HepG2 (cell line): ENCODE measurements around the gene SLIT3. TPM values are rescaled to one million over a fixed set of nuclear protein-coding genes. Genes with fewer than 3 reads are reported as not detected.

Experiments
- ATAC-seq: fragments of 200-7000 bp; cut with Tn5 transposase; 3 replicates; pipeline ENCODE4 v1.9.1; 2020; ENCODE audit warnings: mild to moderate bottlenecking, moderate library complexity
- BruUV-seq: library from RNA; stranded (reverse); fragments of 400-500 nt; replicated peaks from 2 replicates; lab custom pipeline; 2021; lab: Mats Ljungman, UMichigan
- CTCF ChIA-PET: fragments of 300-600 bp; formaldehyde crosslinking; extraction: SDS; loops from one replicate; lab custom pipeline; 2021; ENCODE audit warnings: low total read pairs, inconsistent platforms, low intra/inter-chr PET ratio; lab: Yijun Ruan, JAX
- POLR2A ChIA-PET: fragments of 350-600 bp; sonication (Branson Sonifier 250); formaldehyde crosslinking; loops from one replicate; lab custom pipeline; 2020; ENCODE audit warnings: antibody characterized with exemption, inconsistent platforms; lab: Yijun Ruan, JAX
- DNase-seq: peaks from one replicate; pipeline ENCODE4 v3.0.0-alpha.2; 2015; ENCODE audit warnings: low spot score
- FAIRE-seq: peaks from 3 replicates; lab custom pipeline; 2011; peaks lifted over from hg19 to GRCh38; lab: Jason Lieb, UNC
- H2AFZ ChIP-seq: one replicate; pipeline ENCODE4 v1.6.1; 2011; ENCODE audit warnings: low read length, inconsistent platforms
- H3K27ac ChIP-seq: fragments of 300-600 bp; 3 replicates; pipeline ENCODE4 v1.8.0; 2011; ENCODE audit warnings: mixed run types, mild to moderate bottlenecking, mixed read lengths, low read length, inconsistent platforms; ENCODE audit not compliant: insufficient read depth; ENCODE audit errors: extremely low read length
- H3K27me3 ChIP-seq, 2 experiments: fragments of 200-600 bp in 1 of 2; 2 replicates in 1 of 2; 3 replicates in 1 of 2; pipeline versions ENCODE4 v1.6.0 to v1.8.0; 2011; ENCODE audit warnings: low read length in 2 of 2, mild to moderate bottlenecking in 2 of 2, moderate library complexity in 2 of 2, inconsistent platforms in 1 of 2; ENCODE audit not compliant: insufficient read depth in 2 of 2, control insufficient read depth in 1 of 2
- H3K36me3 ChIP-seq, 2 experiments: fragments of 200-600 bp in 1 of 2; replicated peaks in 1 of 2; 2 replicates in 1 of 2; 3 replicates in 1 of 2; pipeline versions ENCODE4 v1.5.1 to v1.8.0; 2011; ENCODE audit warnings: low read length in 2 of 2, inconsistent platforms in 1 of 2; ENCODE audit not compliant: insufficient read depth in 2 of 2, control insufficient read depth in 1 of 2
- H3K4me1 ChIP-seq: 2 replicates; pipeline ENCODE4 v1.5.1; 2012; ENCODE audit warnings: low read length, inconsistent platforms; ENCODE audit not compliant: insufficient read depth
- H3K4me2 ChIP-seq: 2 replicates; pipeline ENCODE4 v1.6.0; 2011; ENCODE audit warnings: low read depth, low read length, inconsistent platforms
- H3K4me3 ChIP-seq, 3 experiments: fragments of 200-600 bp in 1 of 3; sonication (generic), shearing (Covaris generic) in 1 of 3; replicated peaks in 1 of 3; 2 replicates each; pipeline ENCODE4 v1.5.1; 2011 to 2016; ENCODE audit warnings: low read length in 3 of 3, inconsistent platforms in 2 of 3, low read depth in 2 of 3, mild to moderate bottlenecking in 2 of 3, control low read depth in 1 of 3, mixed read lengths in 1 of 3; ENCODE audit not compliant: insufficient read depth in 1 of 3
- H3K79me2 ChIP-seq: one replicate; pipeline ENCODE4 v1.6.1; 2011; ENCODE audit warnings: low read length, inconsistent platforms; ENCODE audit not compliant: insufficient read depth
- H3K9ac ChIP-seq: 2 replicates; pipeline ENCODE4 v1.6.0; 2011; ENCODE audit warnings: mild to moderate bottlenecking, low read depth, low read length, inconsistent platforms; ENCODE audit not compliant: insufficient read depth
- H3K9me3 ChIP-seq: 2 replicates; pipeline ENCODE4 v1.5.1; 2012; ENCODE audit warnings: mild to moderate bottlenecking, low read length
- H4K20me1 ChIP-seq: 2 replicates; pipeline ENCODE4 v1.6.0; 2011; ENCODE audit warnings: inconsistent platforms, mild to moderate bottlenecking, low read length, moderate library complexity; ENCODE audit not compliant: insufficient read depth
- CBFB ChIP-seq: sonication (generic); formaldehyde crosslinking; IDR thresholded peaks from 2 replicates; pipeline ENCODE4 v1.4.0; 2020; ENCODE audit warnings: missing genetic modification reagents
- FOXA1 ChIP-seq, 2 experiments: fragments of 450-650 bp in 1 of 2; sonication (generic) in 1 of 2; formaldehyde crosslinking in 1 of 2; IDR thresholded peaks; 2 replicates each; pipeline versions ENCODE4 v1.4.0 to v1.6.1; 2016 to 2020; ENCODE audit warnings: missing genetic modification reagents in 1 of 2
- HHEX ChIP-seq: IDR thresholded peaks from 2 replicates; pipeline ENCODE4 v1.6.1; 2016; ENCODE audit warnings: control low read depth
- HMGA1 ChIP-seq: sonication (generic); formaldehyde crosslinking; conservative IDR thresholded peaks from 2 replicates; pipeline ENCODE4 v1.4.0; 2020; ENCODE audit warnings: missing genetic modification reagents
- HNF4A ChIP-seq: sonication (generic); formaldehyde crosslinking; IDR thresholded peaks from 2 replicates; pipeline ENCODE4 v1.4.0; 2020; ENCODE audit warnings: missing genetic modification reagents
- MAF1 ChIP-seq: sonication (generic); formaldehyde crosslinking; IDR thresholded peaks from 2 replicates; pipeline ENCODE4 v1.5.0; 2020; ENCODE audit warnings: missing genetic modification reagents, borderline replicate concordance
- NR2F6 ChIP-seq, 2 experiments: IDR thresholded peaks; 2 replicates each; pipeline ENCODE4 v1.6.1; 2016; ENCODE audit warnings: antibody characterized with exemption in 1 of 2, mild to moderate bottlenecking in 1 of 2
- RERE ChIP-seq: IDR thresholded peaks from 2 replicates; pipeline ENCODE4 v1.6.1; 2016; ENCODE audit warnings: low read depth, missing genetic modification reagents, missing compliant biosample characterization
- TBX3 ChIP-seq: fragments of 450-650 bp; IDR thresholded peaks from 2 replicates; pipeline ENCODE4 v1.6.1; 2017; ENCODE audit warnings: antibody characterized with exemption, mild to moderate bottlenecking, inconsistent platforms, borderline replicate concordance
- ZC3H4 ChIP-seq: sonication (generic); formaldehyde crosslinking; IDR thresholded peaks from 2 replicates; pipeline ENCODE4 v1.4.0; 2020; ENCODE audit warnings: missing genetic modification reagents, borderline replicate concordance
- ZKSCAN5 ChIP-seq: sonication (generic); formaldehyde crosslinking; IDR thresholded peaks from 2 replicates; pipeline ENCODE4 v1.5.1; 2020; ENCODE audit warnings: mild to moderate bottlenecking, missing genetic modification reagents
- ZNF205 ChIP-seq: IDR thresholded peaks from 2 replicates; pipeline ENCODE4 v1.6.1; 2018; ENCODE audit warnings: missing biosample characterization, missing genetic modification reagents
- ZNF83 ChIP-seq: sonication (generic); formaldehyde crosslinking; IDR thresholded peaks from 2 replicates; pipeline ENCODE4 v1.4.0; 2020; ENCODE audit warnings: missing genetic modification reagents, mild to moderate bottlenecking, borderline replicate concordance
- WGBS: methylation state at CpG from one replicate; pipeline ENCODE4 v1.1.6; 2017; ENCODE audit warnings: low lambda C conversion rate; 5-methylcytosine and 5-hydroxymethylcytosine counted together
- in situ Hi-C: cut with HindIII; loops from 2 replicates; pipeline ENCODE4 v1.10.0; 2017; ENCODE audit warnings: low pct_unique_long_range_greater_than_20kb; ENCODE audit not compliant: extremely low pct_ligation_motif_present
- intact Hi-C: fragments of 100-400 bp; cut with micrococcal nuclease; formaldehyde crosslinking; loops from one replicate; pipeline ENCODE4 v1.10.0; 2022; ENCODE audit not compliant: unreplicated experiment
- polyA plus RNA-seq, 8 experiments: library from polyadenylated mRNA; depleted of rRNA in 3 of 8; stranded (reverse) in 7 of 8; unstranded in 1 of 8; fragments of >200 nt; fragmentation: Illumina TruSeq in 4 of 8; extraction: Trizol in 4 of 8; gene quantifications; 2 replicates each; pipeline versions ENCODE4 v1.2.1 to v1.2.3, GENCODE V29; 2011 to 2016; ENCODE audit warnings: low read depth in 4 of 8, missing spikeins in 1 of 8, mixed read lengths in 1 of 8; ENCODE audit not compliant: insufficient read depth in 1 of 8
- total RNA-seq, 5 experiments: library from RNA; depleted of rRNA; stranded (reverse); fragments of >200 nt; fragmentation: Illumina TruSeq; extraction: Trizol; gene quantifications; 2 replicates each; pipeline ENCODE4 v1.2.3, GENCODE V29; 2016; ENCODE audit warnings: low read depth in 1 of 5
- TF ChIP-seq, protein P1 (sequence below): sonication (generic); formaldehyde crosslinking; IDR thresholded peaks from 2 replicates; pipeline ENCODE4 v1.5.1; 2020; ENCODE audit warnings: mild to moderate bottlenecking, missing genetic modification reagents

Gene SLIT3
- total and polyA plus RNA-seq, 2 of the 13 experiments (the other 11 are each of a cell fraction or from before 2014, with no cell fraction given): not detected

DNA sequence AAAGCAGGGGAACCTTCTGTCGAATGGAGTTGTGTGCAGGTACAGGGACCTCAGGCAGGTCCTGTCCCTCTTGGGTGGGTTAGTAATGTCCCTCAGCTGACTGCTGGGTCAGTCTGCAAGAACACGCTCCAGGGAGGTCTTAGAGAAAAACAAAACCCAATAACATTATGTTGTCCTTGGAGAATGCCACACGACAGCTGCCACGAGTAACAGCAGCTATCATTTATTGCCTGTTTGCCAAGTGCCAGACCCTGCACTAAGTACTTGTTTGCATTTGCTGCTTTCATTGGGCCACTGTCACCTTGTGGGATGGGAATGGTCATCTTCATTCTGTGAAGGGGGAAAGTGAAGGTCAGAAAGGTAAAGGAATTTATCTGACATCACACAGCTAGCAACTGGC, 310.3 kb downstream of the SLIT3 start (continued):
- TF ChIP-seq, protein P1, sequence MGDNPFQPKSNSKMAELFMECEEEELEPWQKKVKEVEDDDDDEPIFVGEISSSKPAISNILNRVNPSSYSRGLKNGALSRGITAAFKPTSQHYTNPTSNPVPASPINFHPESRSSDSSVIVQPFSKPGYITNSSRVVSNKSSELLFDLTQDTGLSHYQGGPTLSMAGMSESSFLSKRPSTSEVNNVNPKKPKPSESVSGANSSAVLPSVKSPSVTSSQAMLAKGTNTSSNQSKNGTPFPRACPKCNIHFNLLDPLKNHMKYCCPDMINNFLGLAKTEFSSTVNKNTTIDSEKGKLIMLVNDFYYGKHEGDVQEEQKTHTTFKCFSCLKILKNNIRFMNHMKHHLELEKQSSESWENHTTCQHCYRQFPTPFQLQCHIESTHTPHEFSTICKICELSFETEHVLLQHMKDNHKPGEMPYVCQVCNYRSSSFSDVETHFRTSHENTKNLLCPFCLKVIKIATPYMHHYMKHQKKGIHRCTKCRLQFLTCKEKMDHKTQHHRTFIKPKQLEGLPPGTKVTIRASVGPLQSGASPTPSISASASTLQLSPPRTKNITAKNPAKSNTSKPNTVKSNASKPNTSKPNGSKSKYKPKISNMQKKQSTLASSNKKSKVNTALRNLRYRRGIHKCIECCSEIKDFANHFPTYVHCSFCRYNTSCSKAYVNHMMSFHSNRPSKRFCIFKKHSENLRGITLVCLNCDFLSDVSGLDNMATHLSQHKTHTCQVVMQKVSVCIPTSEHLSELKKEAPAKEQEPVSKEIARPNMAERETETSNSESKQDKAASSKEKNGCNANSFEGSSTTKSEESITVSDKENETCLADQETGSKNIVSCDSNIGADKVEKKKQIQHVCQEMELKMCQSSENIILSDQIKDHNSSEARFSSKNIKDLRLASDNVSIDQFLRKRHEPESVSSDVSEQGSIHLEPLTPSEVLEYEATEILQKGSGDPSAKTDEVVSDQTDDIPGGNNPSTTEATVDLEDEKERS: no peak
- no peak for TF ChIP-seq ZKSCAN5 (CRISPR knock-in tag)
- no peak for TF ChIP-seq ZC3H4 (CRISPR knock-in tag)
- TF ChIP-seq CBFB (CRISPR knock-in tag): no peak
- TF ChIP-seq MAF1 (CRISPR knock-in tag): no peak
- no peak for TF ChIP-seq ZNF83 (CRISPR knock-in tag)
- no peak for TF ChIP-seq ZNF205 (CRISPR knock-in tag)
- TF ChIP-seq, all 625 proteins: peak for 0

DNA sequence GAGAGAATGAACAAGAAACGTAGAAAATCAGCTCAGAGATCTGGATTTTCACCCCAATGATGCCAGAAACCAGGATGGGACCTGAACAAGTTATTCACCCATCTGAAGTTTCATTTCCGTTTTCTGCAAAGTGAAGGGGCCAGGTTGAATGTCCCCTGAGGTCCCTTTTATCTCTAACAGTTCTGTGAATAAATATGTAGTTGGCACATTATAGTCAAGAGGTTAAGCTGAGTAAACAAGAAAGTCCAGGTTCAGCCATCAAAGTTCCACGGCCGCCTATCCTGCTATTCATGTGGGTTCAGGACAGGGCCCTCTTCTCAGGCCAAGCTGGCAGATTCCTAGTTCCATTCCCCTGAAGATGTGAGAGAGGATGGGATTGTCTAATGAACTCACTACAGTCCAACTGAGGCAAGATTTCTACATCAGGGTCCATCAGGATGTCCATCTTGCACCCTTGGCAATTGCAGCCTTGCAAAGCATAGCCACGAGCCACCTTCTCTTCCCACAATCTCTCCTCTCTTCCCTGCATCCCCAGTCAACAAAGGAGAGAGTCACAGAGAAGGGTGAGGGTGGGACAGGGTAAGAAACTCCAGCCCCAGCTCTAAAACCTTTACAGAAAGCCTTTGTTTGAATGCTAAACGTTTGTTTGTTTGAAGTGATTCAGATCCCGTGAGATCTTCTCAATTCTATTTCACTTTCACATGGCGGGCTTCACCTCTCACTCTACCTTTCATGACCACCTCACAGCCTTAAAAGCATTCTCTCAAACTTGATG, 311.0 kb downstream of the SLIT3 start:
- Histone ChIP-seq H3K36me3 (no peaks in the 10 kb centered on the region), H3K27me3 (peaks cover 2 to 52% of the 10 kb centered on the region in 2 experiments; a peak in 3 of 5 replicates), H3K4me3 (no peak overlapping the region), H3K4me1 (peaks cover 8% of the 10 kb centered on the region; the same call in 1 of the 2 replicates), H3K4me2 (no peak overlapping the region), H3K9me3 (no peaks in the 10 kb centered on the region), H3K79me2 (no peaks in the 10 kb centered on the region), H4K20me1 (no peaks in the 10 kb centered on the region), H3K27ac (no peak overlapping the region), H3K9ac (no peak overlapping the region), H2AFZ (no peak overlapping the region)
- BruUV-seq: no TSS peak
- ATAC-seq: peak; percentile 65; the same call in 2 of the 3 replicates
- intact Hi-C loops (loop anchor here (5.0 kb wide), 1 partner anchor 992 kb away; the partner anchor contains the start of gene INSYN2B), in situ Hi-C loops (loop anchor here (5.0 to 25.0 kb wide), 2 partner anchors 312 to 597 kb away; partner anchors contain the start of genes SLIT3 and SPDL1)
- FAIRE-seq: no peak
- 3% methylated on average over 8 of the region's 8 CpGs for WGBS
- POLR2A ChIA-PET: no interaction called here
- CTCF ChIA-PET: interaction anchor here (0.8 to 2.8 kb wide), 2 partner anchors 313 kb away, joined by 3 to 15 read pairs; no protein-coding TSS in a partner anchor
- peak; percentile 32 for DNase-seq
- TF ChIP-seq HMGA1 (CRISPR knock-in tag) (no peak), FOXA1 (IDR thresholded peaks at IDR 0.05) (no peak), FOXA1 (CRISPR knock-in tag; IDR thresholded peaks at IDR 0.05) (peak; percentile 69), HNF4A (CRISPR knock-in tag) (peak; percentile 14; the same call in 1 of the 2 replicates), HHEX (CRISPR knock-in tag) (peak; percentile 89), TBX3 (peak; percentile 82; the same call in 1 of the 2 replicates), RERE (CRISPR knock-in tag) (peak; percentile 76; the same call in 1 of the 2 replicates), NR2F6 (IDR thresholded peaks at IDR 0.05) (peak; percentile 91), NR2F6 (CRISPR knock-in tag; IDR thresholded peaks at IDR 0.05) (peak; percentile 51; the same call in 1 of the 2 replicates)
